ENCODE measurements around the gene BABAM2.

DNA sequence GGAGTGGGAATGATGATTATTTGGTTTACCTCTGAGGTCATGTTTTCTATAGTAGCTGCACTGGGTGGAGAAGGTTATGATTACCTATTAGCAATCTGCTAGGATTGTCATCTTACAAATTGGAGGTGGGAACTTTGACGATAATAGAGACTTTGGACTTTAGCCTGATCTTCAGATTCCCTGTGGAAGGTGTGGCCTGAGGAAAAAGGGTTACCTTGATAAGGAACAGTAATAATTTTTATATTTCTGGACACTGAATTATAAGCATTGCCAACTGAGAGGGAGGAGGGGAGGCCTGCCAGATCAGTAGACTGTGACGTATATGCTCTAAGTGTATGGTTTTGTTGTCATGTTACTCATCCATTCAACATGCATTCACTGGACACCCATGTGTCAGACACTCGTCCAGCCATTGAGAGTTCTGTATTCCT lies 318.7 kb downstream of the BABAM2 start:
- TF ChIP-seq POLR2A (IDR thresholded peaks at IDR 0.05): peak in 1 of 2 donors; percentile 39
- TF ChIP-seq, protein P1, sequence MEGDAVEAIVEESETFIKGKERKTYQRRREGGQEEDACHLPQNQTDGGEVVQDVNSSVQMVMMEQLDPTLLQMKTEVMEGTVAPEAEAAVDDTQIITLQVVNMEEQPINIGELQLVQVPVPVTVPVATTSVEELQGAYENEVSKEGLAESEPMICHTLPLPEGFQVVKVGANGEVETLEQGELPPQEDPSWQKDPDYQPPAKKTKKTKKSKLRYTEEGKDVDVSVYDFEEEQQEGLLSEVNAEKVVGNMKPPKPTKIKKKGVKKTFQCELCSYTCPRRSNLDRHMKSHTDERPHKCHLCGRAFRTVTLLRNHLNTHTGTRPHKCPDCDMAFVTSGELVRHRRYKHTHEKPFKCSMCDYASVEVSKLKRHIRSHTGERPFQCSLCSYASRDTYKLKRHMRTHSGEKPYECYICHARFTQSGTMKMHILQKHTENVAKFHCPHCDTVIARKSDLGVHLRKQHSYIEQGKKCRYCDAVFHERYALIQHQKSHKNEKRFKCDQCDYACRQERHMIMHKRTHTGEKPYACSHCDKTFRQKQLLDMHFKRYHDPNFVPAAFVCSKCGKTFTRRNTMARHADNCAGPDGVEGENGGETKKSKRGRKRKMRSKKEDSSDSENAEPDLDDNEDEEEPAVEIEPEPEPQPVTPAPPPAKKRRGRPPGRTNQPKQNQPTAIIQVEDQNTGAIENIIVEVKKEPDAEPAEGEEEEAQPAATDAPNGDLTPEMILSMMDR (IDR thresholded peaks at IDR 0.05): no peak

All from Peyer's patch (tissue), 4 donors.